Activated T-cell treated with anti-CD3 and anti-CD28 coated beads, Interleukin-2, amount 50 U/mL, for 1 hour (primary cell): ENCODE results near the gene FZD2.
"Not testable (repeated sequence)": the region's sequence is repeated elsewhere in the genome, so short reads cannot be mapped to it uniquely, and the experiment has no call there.

ENCODE experiments used
- DNase-seq: peaks from one replicate; pipeline ENCODE4 v3.0.0-alpha.2; 2020

Gene FZD2

GRCh38 chr17:44556832-44557606, at the start of gene FZD2:
Gene FZD2 (plus strand): TSS chr17:44557484. CDS start chr17:44557689, 205 bp downstream.
- DNase-seq, result peak; percentile 45

GRCh38 chr17:44511241-44512134, 45.8 kb upstream of the FZD2 start:
- DNase-seq, result not testable (repeated sequence)

GRCh38 chr17:44518032-44518431, 39.3 kb upstream of the FZD2 start:
- no peak for DNase-seq

- DNase-seq, result peak; percentile 48
Observed at GRCh38 chr17:44522883-44523671, 34.2 kb upstream of the FZD2 start.

GRCh38 chr17:44523672-44523972, 33.7 kb upstream of the FZD2 start:
- no peak for DNase-seq

GRCh38 chr17:44527102-44527501, 30.2 kb upstream of the FZD2 start:
- no peak for DNase-seq

- DNase-seq, result no peak
Observed at GRCh38 chr17:44527954-44528353, 29.3 kb upstream of the FZD2 start.

- no peak for DNase-seq
Observed at GRCh38 chr17:44529864-44530263, 27.4 kb upstream of the FZD2 start.

- no peak for DNase-seq
Observed at GRCh38 chr17:44530896-44531418, 26.3 kb upstream of the FZD2 start.

- peak; percentile 84 for DNase-seq
Observed at GRCh38 chr17:44533533-44534246, 23.6 kb upstream of the FZD2 start.

- DNase-seq, result no peak
Observed at GRCh38 chr17:44536090-44536953, 21.0 kb upstream of the FZD2 start.

- not testable (repeated sequence) for DNase-seq
Observed at GRCh38 chr17:44537922-44538321, 19.4 kb upstream of the FZD2 start.

- no peak for DNase-seq
Observed at GRCh38 chr17:44539673-44540072, 17.6 kb upstream of the FZD2 start.

GRCh38 chr17:44540246-44541084, 16.8 kb upstream of the FZD2 start:
- no peak for DNase-seq

- DNase-seq, result no peak
Observed at GRCh38 chr17:44541884-44542581, 15.3 kb upstream of the FZD2 start.

GRCh38 chr17:44543213-44543904, 13.9 kb upstream of the FZD2 start:
- no peak for DNase-seq

- no peak for DNase-seq
Observed at GRCh38 chr17:44543905-44544523, 13.3 kb upstream of the FZD2 start.
